Caco-2 (cell line): ENCODE measurements around the gene ADPRS. TPM values are rescaled to one million over a fixed set of nuclear protein-coding genes. Genes with fewer than 3 reads are reported as not detected.

Experiments
- Bru-seq: library from RNA; stranded (reverse); fragments of 400-500 nt; gene quantifications from one replicate; lab custom pipeline; 2021; lab: Mats Ljungman, UMichigan
- BruChase-seq, 2 experiments: library from RNA; stranded (reverse); fragments of 400-500 nt; gene quantifications; one replicate each; lab custom pipeline; 2021; lab: Mats Ljungman, UMichigan
- BruUV-seq: library from RNA; stranded (reverse); fragments of 400-500 nt; replicated peaks from 2 replicates; lab custom pipeline; 2021; lab: Mats Ljungman, UMichigan
- CTCF ChIA-PET: fragments of 300-600 bp; sonication (Branson Sonifier 250); formaldehyde crosslinking; loops from one replicate; lab custom pipeline; 2022; ENCODE audit warnings: antibody characterized with exemption; lab: Charles Lee
- POLR2A ChIA-PET: fragments of 300-600 bp; sonication (Branson Sonifier 250); formaldehyde crosslinking; loops from one replicate; lab custom pipeline; 2022; ENCODE audit warnings: antibody characterized with exemption; lab: Charles Lee
- DNase-seq, 2 experiments: peaks; one replicate each; pipeline versions ENCODE4 v3.0.0 to v3.0.0-alpha.2; 2020 to 2022
- H3K27me3 ChIP-seq: replicated peaks from 2 replicates; pipeline ENCODE4 v1.6.0; 2011; ENCODE audit warnings: low read length; ENCODE audit not compliant: control insufficient read depth, insufficient read depth
- H3K36me3 ChIP-seq: 2 replicates; pipeline ENCODE4 v1.5.1; 2011; ENCODE audit warnings: low read length; ENCODE audit not compliant: control insufficient read depth, insufficient read depth
- H3K4me1 ChIP-seq: fragments of 250-450 bp; sonication (Bioruptor Pico); 2 replicates; pipeline ENCODE4 v1.5.1; 2020; ENCODE audit warnings: mild to moderate bottlenecking
- H3K4me3 ChIP-seq: 2 replicates; pipeline ENCODE4 v1.5.1; 2011; ENCODE audit warnings: low read depth, mild to moderate bottlenecking, control low read depth, low read length
- H3K9me3 ChIP-seq: fragments of 250-450 bp; sonication (Bioruptor Pico); 2 replicates; pipeline ENCODE4 v1.5.1; 2020; ENCODE audit warnings: mild to moderate bottlenecking, moderate library complexity
- H3K27ac Mint-ChIP-seq: one replicate; pipeline ENCODE4 v1.8.0; 2022; ENCODE audit warnings: mixed read lengths; ENCODE audit not compliant: unreplicated experiment
- H3K27me3 Mint-ChIP-seq: one replicate; pipeline ENCODE4 v1.8.0; 2022; ENCODE audit warnings: mixed read lengths; ENCODE audit not compliant: insufficient read depth, unreplicated experiment
- H3K36me3 Mint-ChIP-seq: one replicate; pipeline ENCODE4 v1.8.0; 2022; ENCODE audit warnings: mild to moderate bottlenecking, mixed read lengths; ENCODE audit not compliant: insufficient read depth, unreplicated experiment
- H3K4me1 Mint-ChIP-seq: one replicate; pipeline ENCODE4 v1.8.0; 2022; ENCODE audit warnings: low read depth, mixed read lengths; ENCODE audit not compliant: unreplicated experiment
- H3K4me3 Mint-ChIP-seq: one replicate; pipeline ENCODE4 v1.8.0; 2022; ENCODE audit warnings: mild to moderate bottlenecking, moderate library complexity, mixed read lengths; ENCODE audit not compliant: unreplicated experiment
- H3K9me3 Mint-ChIP-seq: one replicate; pipeline ENCODE4 v1.8.0; 2022; ENCODE audit warnings: mixed read lengths; ENCODE audit not compliant: unreplicated experiment
- CTCF ChIP-seq, 2 experiments: fragments of 200-600 bp in 1 of 2; IDR thresholded peaks; 1 replicate in 1 of 2; 2 replicates in 1 of 2; pipeline versions ENCODE4 v1.5.1 to v1.8.0; 2011 to 2022; ENCODE audit warnings: antibody characterized with exemption in 1 of 2, control low read depth in 1 of 2, inconsistent platforms in 1 of 2, low read depth in 1 of 2, low read length in 1 of 2, mild to moderate bottlenecking in 1 of 2, moderate library complexity in 1 of 2; ENCODE audit not compliant: insufficient read depth in 1 of 2, severe bottlenecking in 1 of 2, unreplicated experiment in 1 of 2
- intact Hi-C: fragments of 100-400 bp; cut with micrococcal nuclease; formaldehyde crosslinking; loops from one replicate; pipeline ENCODE4 v1.10.0; 2022; ENCODE audit not compliant: unreplicated experiment
- long read RNA-seq: library from polyadenylated mRNA; stranded (forward); transcript quantifications from one replicate; pipeline ENCODE4 v2.0.0, GENCODE V29; 2022
- total RNA-seq: library from RNA; stranded (reverse); gene quantifications from 2 replicates; pipeline ENCODE4 v1.2.3, GENCODE V29; 2022

Gene ADPRS
- total RNA-seq (17.5 and 19.3 TPM in 2 replicates), Bru-seq, nascent RNA (percentile 70 among the genes with signal in this experiment), BruChase-seq, experiment 1, labeled RNA remaining after a 2-hour chase (percentile 73 among the genes with signal in this experiment), BruChase-seq, experiment 2, labeled RNA remaining after a 6-hour chase (percentile 60 among the genes with signal in this experiment)
- long read RNA-seq, transcript ADPRHL2-201 (6 exons, 1,668 nt), result major isoform, 60 of 67 reads
- long read RNA-seq, partial matches to known transcripts, result 2 of 67 reads
- long read RNA-seq, other reads (novel, unspliced or antisense), result 5 of 67 reads

DNA sequence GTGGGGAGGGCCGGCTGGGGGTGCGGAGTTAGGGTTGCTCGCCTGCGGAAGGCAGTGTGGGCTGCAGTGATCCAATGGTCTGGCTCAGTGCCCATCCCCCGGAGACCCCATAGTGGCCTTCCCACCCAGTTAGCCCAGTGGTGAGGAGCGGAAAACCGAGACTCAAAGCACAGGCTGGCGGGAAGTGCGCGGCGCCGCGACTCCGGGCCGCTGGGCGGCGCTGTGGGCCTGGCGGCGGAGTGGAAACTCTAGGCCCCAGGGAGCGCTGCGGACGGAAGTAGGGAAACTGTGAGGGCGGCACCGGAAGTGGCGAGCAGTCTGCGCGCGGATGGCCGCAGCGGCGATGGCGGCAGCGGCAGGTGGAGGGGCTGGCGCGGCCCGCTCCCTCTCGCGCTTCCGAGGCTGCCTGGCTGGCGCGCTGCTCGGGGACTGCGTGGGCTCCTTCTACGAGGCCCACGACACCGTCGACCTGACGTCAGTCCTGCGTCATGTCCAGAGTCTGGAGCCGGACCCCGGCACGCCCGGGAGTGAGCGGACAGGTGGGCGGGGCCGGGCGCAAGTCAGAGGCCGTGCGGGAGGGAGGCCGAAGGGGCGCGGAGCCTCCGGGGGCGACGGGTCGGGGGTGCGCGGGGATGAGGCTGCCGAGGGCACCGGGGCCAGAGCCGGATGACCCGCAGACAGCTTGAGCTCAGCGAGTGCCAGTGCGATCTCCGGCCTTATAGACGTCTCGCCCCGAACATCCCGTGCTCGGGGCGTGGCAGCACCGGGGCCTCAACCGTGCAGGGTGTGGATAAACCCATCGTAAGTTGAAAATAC is at the start of gene ADPRS:
Gene ADPRS (plus strand): TSS at position 316 of the 816 bp plus-strand sequence. CDS start 13 bp downstream, at position 329.
- ChIA-PET CTCF (no interaction called here), POLR2A (no interaction called here)

DNA sequence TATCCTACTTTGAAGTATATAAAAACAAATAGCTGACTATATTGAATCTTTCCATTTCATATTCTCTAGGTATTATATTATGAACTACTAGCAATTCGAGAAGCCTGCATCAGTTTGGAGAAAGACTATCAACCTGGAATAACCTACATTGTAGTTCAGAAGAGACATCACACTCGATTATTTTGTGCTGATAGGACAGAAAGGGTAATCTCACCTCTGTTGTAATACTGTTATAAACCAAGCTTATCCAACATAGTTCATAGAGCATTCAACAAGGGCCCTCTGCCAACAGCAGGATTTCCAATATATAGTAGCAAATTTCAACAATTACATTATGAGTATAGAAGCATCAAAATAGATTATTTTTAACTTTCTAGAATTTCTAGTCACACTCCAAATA is 48.5 kb upstream of the ADPRS start:
- no peaks in the 10 kb centered on the region for H3K27me3 ChIP-seq
- no peaks in the 10 kb centered on the region for H3K4me1 ChIP-seq
- no peaks in the 10 kb centered on the region for H3K9me3 Mint-ChIP-seq
- intact Hi-C loops, result no loop called here
- peaks cover 20% of the 10 kb centered on the region for H3K36me3 Mint-ChIP-seq
- no peak overlapping the region for H3K4me3 ChIP-seq
- no peak for DNase-seq
- POLR2A ChIA-PET, result no interaction called here
- H3K4me3 Mint-ChIP-seq, result no peak overlapping the region
- CTCF ChIA-PET, result no interaction called here
- H3K27me3 Mint-ChIP-seq, result no peaks in the 10 kb centered on the region
- no peak overlapping the region for H3K27ac Mint-ChIP-seq
- no peak for TF ChIP-seq CTCF (IDR thresholded peaks at IDR 0.05; ENCODE audit: insufficient read depth in 1 of 2, low read depth in 1 of 2, low read length in 1 of 2, severe bottlenecking in 1 of 2, unreplicated experiment in 1 of 2)
- BruUV-seq, result no TSS peak
- H3K4me1 Mint-ChIP-seq, result no peaks in the 10 kb centered on the region
- H3K36me3 ChIP-seq, result no peaks in the 10 kb centered on the region
- H3K9me3 ChIP-seq, result no peaks in the 10 kb centered on the region

More for the DNA sequence above, at the start of gene ADPRS:
- Histone ChIP-seq H3K27me3 (no peaks in the 10 kb centered on the region), H3K9me3 (no peaks in the 10 kb centered on the region), H3K4me3 (peak within 1 kb of the TSS; percentile 95), H3K4me1 (no peaks in the 10 kb centered on the region), H3K36me3 (no peaks in the 10 kb centered on the region; the same call in 1 of the 2 replicates)
- no TSS peak for BruUV-seq
- Mint-ChIP-seq H3K27ac (peak within 1 kb of the TSS; percentile 91), H3K9me3 (no peaks in the 10 kb centered on the region), H3K4me3 (peak within 1 kb of the TSS; percentile 93), H3K36me3 (peaks cover 18% of the 10 kb centered on the region), H3K4me1 (no peaks in the 10 kb centered on the region), H3K27me3 (no peaks in the 10 kb centered on the region)
- peak; percentile 82 to 84 for DNase-seq
- intact Hi-C loops, result no loop called here
- peak; percentile 72 to 83 for TF ChIP-seq CTCF (IDR thresholded peaks at IDR 0.05; ENCODE audit: insufficient read depth in 1 of 2, low read depth in 1 of 2, low read length in 1 of 2, severe bottlenecking in 1 of 2, unreplicated experiment in 1 of 2)

GRCh38 chr1:36051821-36052220 is 36.9 kb upstream of the ADPRS start:
- POLR2A ChIA-PET, result no interaction called here
- Histone ChIP-seq H3K27me3 (no peaks in the 10 kb centered on the region), H3K9me3 (no peaks in the 10 kb centered on the region), H3K4me3 (no peak overlapping the region), H3K36me3 (no peaks in the 10 kb centered on the region), H3K4me1 (no peaks in the 10 kb centered on the region)
- no peaks in the 10 kb centered on the region for H3K27me3 Mint-ChIP-seq
- TF ChIP-seq CTCF (IDR thresholded peaks at IDR 0.05; ENCODE audit: insufficient read depth in 1 of 2, low read depth in 1 of 2, low read length in 1 of 2, severe bottlenecking in 1 of 2, unreplicated experiment in 1 of 2), result no peak
- CTCF ChIA-PET, result no interaction called here
- H3K9me3 Mint-ChIP-seq, result no peaks in the 10 kb centered on the region
- BruUV-seq, result no TSS peak
- no peak overlapping the region for H3K27ac Mint-ChIP-seq
- H3K4me3 Mint-ChIP-seq, result no peak overlapping the region
- no peak for DNase-seq
- peaks cover 5% of the 10 kb centered on the region for H3K36me3 Mint-ChIP-seq
- intact Hi-C loops, result no loop called here
- H3K4me1 Mint-ChIP-seq, result no peaks in the 10 kb centered on the region
